Liver (tissue), 9 donors: ENCODE results near the gene ADARB1. TPM values are rescaled to one million over a fixed set of nuclear protein-coding genes. Genes with fewer than 3 reads are reported as not detected.

ENCODE experiments used
- DNase-seq: peaks from one replicate; pipeline ENCODE4 v3.0.0-alpha.2; 2017; ENCODE audit warnings: low spot score
- H3K27ac ChIP-seq, 2 donors: one replicate each; pipeline ENCODE4 v1.7.0; 2013; ENCODE audit warnings: inconsistent platforms in 2 of 2, low read length in 2 of 2, control low read depth in 1 of 2, low read depth in 1 of 2, mild to moderate bottlenecking in 1 of 2
- H3K27me3 ChIP-seq, 4 donors: one replicate each; pipeline versions ENCODE4 v1.6.1 to v1.7.0; 2013; ENCODE audit warnings: low read length in 3 of 4, inconsistent platforms in 1 of 4, mild to moderate bottlenecking in 1 of 4, moderate library complexity in 1 of 4; ENCODE audit not compliant: control insufficient read depth in 4 of 4, insufficient read depth in 4 of 4
- H3K36me3 ChIP-seq, 4 donors: one replicate each; pipeline versions ENCODE4 v1.6.1 to v1.7.0; 2013; ENCODE audit warnings: low read length in 3 of 4, mild to moderate bottlenecking in 3 of 4, low read depth in 1 of 4, moderate library complexity in 1 of 4; ENCODE audit not compliant: control insufficient read depth in 4 of 4, insufficient read depth in 3 of 4
- H3K4me1 ChIP-seq, 4 donors: one replicate each; pipeline versions ENCODE4 v1.6.1 to v1.7.0; 2013; ENCODE audit warnings: low read length in 3 of 4, mild to moderate bottlenecking in 3 of 4, moderate library complexity in 1 of 4; ENCODE audit not compliant: control insufficient read depth in 4 of 4, insufficient read depth in 4 of 4
- H3K4me3 ChIP-seq, 3 donors: one replicate each; pipeline versions ENCODE4 v1.6.1 to v1.7.0; 2013; ENCODE audit warnings: low read length in 3 of 3, control low read depth in 1 of 3, low read depth in 1 of 3, mild to moderate bottlenecking in 1 of 3
- H3K9ac ChIP-seq, 2 donors: one replicate each; pipeline ENCODE4 v1.7.0; 2013; ENCODE audit warnings: low read length in 2 of 2, mild to moderate bottlenecking in 2 of 2, moderate library complexity in 2 of 2, control low read depth in 1 of 2, low read depth in 1 of 2
- H3K9me3 ChIP-seq, 4 donors: one replicate each; pipeline versions ENCODE4 v1.6.1 to v1.7.0; 2013; ENCODE audit warnings: low read length in 3 of 4; ENCODE audit not compliant: control insufficient read depth in 4 of 4
- ATF3 ChIP-seq: IDR thresholded peaks from 2 replicates; pipeline ENCODE4 v1.6.1; 2016; ENCODE audit warnings: antibody characterized with exemption
- CTCF ChIP-seq: fragments of 150-350 bp; IDR thresholded peaks from 2 replicates; pipeline ENCODE4 v1.5.1; 2017; ENCODE audit warnings: improper control_type of control experiment, low read depth, low read length; ENCODE audit not compliant: missing input control
- EGR1 ChIP-seq, 2 donors: IDR thresholded peaks; 2 replicates each; pipeline ENCODE4 v1.6.1; 2016 to 2018; ENCODE audit warnings: antibody characterized with exemption in 2 of 2, low read depth in 2 of 2
- FOXA1 ChIP-seq: IDR thresholded peaks from 2 replicates; pipeline ENCODE4 v1.6.1; 2016; ENCODE audit warnings: antibody characterized with exemption
- FOXA2 ChIP-seq: IDR thresholded peaks from 2 replicates; pipeline ENCODE4 v1.6.1; 2016; ENCODE audit warnings: antibody characterized with exemption
- GABPA ChIP-seq, 2 donors: IDR thresholded peaks in 1 of 2; conservative IDR thresholded peaks in 1 of 2; 2 replicates each; pipeline ENCODE4 v1.6.1; 2016; ENCODE audit warnings: antibody characterized with exemption in 2 of 2, mild to moderate bottlenecking in 1 of 2, moderate library complexity in 1 of 2
- HNF4A ChIP-seq, 2 donors: conservative IDR thresholded peaks; 2 replicates each; pipeline ENCODE4 v1.6.1; 2016; ENCODE audit warnings: antibody characterized with exemption in 2 of 2, mild to moderate bottlenecking in 2 of 2
- HNF4G ChIP-seq: IDR thresholded peaks from 2 replicates; pipeline ENCODE4 v1.6.1; 2016; ENCODE audit warnings: antibody characterized with exemption
- JUND ChIP-seq, 2 donors: IDR thresholded peaks; 2 replicates each; pipeline ENCODE4 v1.6.1; 2016; ENCODE audit warnings: antibody characterized with exemption in 2 of 2
- MAX ChIP-seq: IDR thresholded peaks from 2 replicates; pipeline ENCODE4 v1.6.1; 2016; ENCODE audit warnings: antibody characterized with exemption
- NR2F2 ChIP-seq: IDR thresholded peaks from 2 replicates; pipeline ENCODE4 v1.6.1; 2016; ENCODE audit warnings: antibody characterized with exemption
- RAD21 ChIP-seq, 2 donors: IDR thresholded peaks; 2 replicates each; pipeline ENCODE4 v1.6.1; 2016; ENCODE audit warnings: antibody characterized with exemption in 2 of 2, mild to moderate bottlenecking in 2 of 2
- REST ChIP-seq: IDR thresholded peaks from 2 replicates; pipeline ENCODE4 v1.6.1; 2016; ENCODE audit warnings: antibody characterized with exemption, mild to moderate bottlenecking
- RXRA ChIP-seq, 2 donors: IDR thresholded peaks; 2 replicates each; pipeline ENCODE4 v1.6.1; 2017 to 2018; ENCODE audit warnings: antibody characterized with exemption in 2 of 2, mild to moderate bottlenecking in 1 of 2
- SP1 ChIP-seq: IDR thresholded peaks from 2 replicates; pipeline ENCODE4 v1.6.1; 2018; ENCODE audit warnings: antibody characterized with exemption, mild to moderate bottlenecking
- TAF1 ChIP-seq: conservative IDR thresholded peaks from 2 replicates; pipeline ENCODE4 v1.6.1; 2016; ENCODE audit warnings: antibody characterized with exemption, mild to moderate bottlenecking
- ZBTB33 ChIP-seq: IDR thresholded peaks from 2 replicates; pipeline ENCODE4 v1.6.1; 2016; ENCODE audit warnings: antibody characterized with exemption
- WGBS: extraction: QIAGEN DNeasy Blood & Tissue Kit; methylation state at CpG from one replicate; pipeline ENCODE4 v1.1.7; 2013; 5-methylcytosine and 5-hydroxymethylcytosine counted together
- polyA plus RNA-seq, 2 donors: library from polyadenylated mRNA; stranded (reverse) in 1 of 2; unstranded in 1 of 2; fragments of 200-250 nt in 1 of 2; fragments of >200 nt in 1 of 2; fragmentation: Nextera tagmentation in 1 of 2; extraction: Ambion mirVana in 1 of 2; gene quantifications; one replicate each; pipeline versions ENCODE4 v1.2.1 to v1.2.3, GENCODE V29; 2013 to 2015
- total RNA-seq, 2 donors: library from RNA; depleted of rRNA; stranded (reverse); fragments of >200 nt; gene quantifications; one replicate each; pipeline ENCODE4 v1.2.3, GENCODE V29; 2014
- donor health status: healthy.
- donor health status: healthy.
- donor health status: healthy.
- donor health status: healthy.
- donor health status: healthy.

The ADARB1 gene
- total and polyA plus RNA-seq, 4 donors: 1.6 to 7.8 (median 2.9) TPM

- Histone ChIP-seq H3K4me3 (no peak overlapping the region), H3K9me3 (no peaks in the 10 kb centered on the region), H3K4me1 (no peaks in the 10 kb centered on the region), H3K9ac (no peak overlapping the region), H3K27me3 (no peaks in the 10 kb centered on the region), H3K36me3 (no peaks in the 10 kb centered on the region), H3K27ac (no peak overlapping the region)
- TF ChIP-seq CTCF (no peak), HNF4A (conservative IDR thresholded peaks at IDR 0.05) (no peak), ZBTB33 (no peak), FOXA1 (no peak), EGR1 (IDR thresholded peaks at IDR 0.05; ENCODE audit: low read depth in 2 of 2) (no peak), NR2F2 (no peak), RAD21 (IDR thresholded peaks at IDR 0.05) (no peak), ATF3 (no peak), TAF1 (no peak), HNF4G (no peak), JUND (IDR thresholded peaks at IDR 0.05) (no peak), GABPA (IDR thresholded peaks at IDR 0.05 in 1 of 2, conservative IDR thresholded peaks at IDR 0.05 in 1 of 2) (no peak), REST (no peak), SP1 (no peak), MAX (no peak)
- 91% methylated on average over 13 of the region's 13 CpGs for WGBS
- no peak for DNase-seq
These were observed 10.6 kb downstream of the ADARB1 start for GRCh38 chr21:45084881-45085536.

GRCh38 chr21:45085700-45086099, 11.3 kb downstream of the ADARB1 start:
- 92% methylated on average over 6 of the region's 6 CpGs for WGBS
- H3K27me3 ChIP-seq: no peaks in the 10 kb centered on the region
- H3K9ac ChIP-seq: no peak overlapping the region
- DNase-seq: no peak
- no peaks in the 10 kb centered on the region for H3K4me1 ChIP-seq
- no peak overlapping the region for H3K27ac ChIP-seq
- no peaks in the 10 kb centered on the region for H3K36me3 ChIP-seq
- no peak overlapping the region for H3K4me3 ChIP-seq
- H3K9me3 ChIP-seq: no peaks in the 10 kb centered on the region
- TF ChIP-seq JUND (IDR thresholded peaks at IDR 0.05): no peak
- no peak for TF ChIP-seq MAX
- TF ChIP-seq SP1: no peak
- no peak for TF ChIP-seq FOXA2
- TF ChIP-seq CTCF: no peak
- no peak for TF ChIP-seq GABPA (IDR thresholded peaks at IDR 0.05 in 1 of 2, conservative IDR thresholded peaks at IDR 0.05 in 1 of 2)
- no peak for TF ChIP-seq HNF4G
- no peak for TF ChIP-seq REST
- no peak for TF ChIP-seq HNF4A (conservative IDR thresholded peaks at IDR 0.05)
- no peak for TF ChIP-seq RXRA (IDR thresholded peaks at IDR 0.05)
- no peak for TF ChIP-seq NR2F2
